K562 (cell line): ENCODE data around the gene AFAP1. TPM values are rescaled to one million over a fixed set of nuclear protein-coding genes. Genes with fewer than 3 reads are reported as not detected.

Source experiments
- ATAC-seq: fragments of 200-7000 bp; cut with Tn5 transposase; 3 replicates; pipeline ENCODE4 v1.9.1; 2020; ENCODE audit warnings: moderate library complexity
- BruUV-seq: library from RNA; stranded (reverse); fragments of 400-500 nt; replicated peaks from 2 replicates; lab custom pipeline; 2021; lab: Mats Ljungman, UMichigan
- CTCF ChIA-PET: fragments of 300-600 bp; formaldehyde crosslinking; extraction: SDS; loops from one replicate; lab custom pipeline; 2021; ENCODE audit warnings: low intra/inter-chr PET ratio; lab: Yijun Ruan, JAX
- POLR2A ChIA-PET: fragments of 300-600, 350-650 bp; sonication (Branson Sonifier 250); formaldehyde crosslinking; extraction: SDS; loops from one replicate; lab custom pipeline; 2021; ENCODE audit warnings: antibody characterized with exemption, inconsistent platforms; lab: Yijun Ruan, JAX
- DNase-seq, 4 experiments: peaks; one replicate each; pipeline versions ENCODE4 v3.0.0 to v3.0.0-alpha.2; 2011 to 2018; ENCODE audit warnings: low spot score in 3 of 4, mixed read lengths in 3 of 4; ENCODE audit errors: extremely low read depth in 1 of 4
- FAIRE-seq: peaks from 2 replicates; lab custom pipeline; 2011; peaks lifted over from hg19 to GRCh38; lab: Jason Lieb, UNC
- H2AFZ ChIP-seq: 2 replicates; pipeline ENCODE4 v1.6.0; 2011; ENCODE audit warnings: low read depth, low read length, control low read depth, inconsistent platforms
- H3K27ac ChIP-seq: fragments of 200-600 bp; 3 replicates; pipeline ENCODE4 v1.8.0; 2011; ENCODE audit warnings: low read depth, mild to moderate bottlenecking, control low read depth, inconsistent platforms, low read length, moderate library complexity, mixed read lengths; ENCODE audit errors: extremely low read depth
- H3K27me3 ChIP-seq, 2 experiments: fragments of 300-600 bp in 1 of 2; 2 replicates in 1 of 2; 3 replicates in 1 of 2; pipeline versions ENCODE4 v1.6.0 to v1.8.0; 2011; ENCODE audit warnings: inconsistent platforms in 2 of 2, low read length in 2 of 2, mild to moderate bottlenecking in 1 of 2, mixed read lengths in 1 of 2, moderate library complexity in 1 of 2; ENCODE audit not compliant: control insufficient read depth in 2 of 2, insufficient read depth in 2 of 2
- H3K36me3 ChIP-seq: fragments of 300-600 bp; 3 replicates; pipeline ENCODE4 v1.8.0; 2011; ENCODE audit warnings: mild to moderate bottlenecking, low read length, inconsistent platforms; ENCODE audit not compliant: control insufficient read depth, insufficient read depth
- H3K4me1 ChIP-seq, 2 experiments: fragments of 200-600 bp in 1 of 2; replicated peaks in 1 of 2; 2 replicates in 1 of 2; 3 replicates in 1 of 2; pipeline versions ENCODE4 v1.5.1 to v1.8.0; 2011; ENCODE audit warnings: inconsistent platforms in 2 of 2, low read length in 2 of 2, mild to moderate bottlenecking in 1 of 2, mixed read lengths in 1 of 2, moderate library complexity in 1 of 2; ENCODE audit not compliant: control insufficient read depth in 2 of 2, insufficient read depth in 2 of 2
- H3K4me2 ChIP-seq: 2 replicates; pipeline ENCODE4 v1.6.1; 2011; ENCODE audit warnings: low read length, control low read depth, inconsistent platforms, mixed read lengths; ENCODE audit not compliant: insufficient read depth
- H3K4me3 ChIP-seq: fragments of 200-600 bp; sonication (generic), shearing (Covaris generic); 2 replicates; pipeline ENCODE4 v1.5.1; 2016; ENCODE audit warnings: control low read depth, inconsistent platforms
- H3K79me2 ChIP-seq: fragments of 200-600 bp; 3 replicates; pipeline ENCODE4 v1.8.0; 2011; ENCODE audit warnings: low read length, inconsistent platforms; ENCODE audit not compliant: control insufficient read depth, insufficient read depth
- H3K9ac ChIP-seq, 2 experiments: 2 replicates each; pipeline versions ENCODE4 v1.6.0 to v1.6.1; 2011; ENCODE audit warnings: low read depth in 2 of 2, low read length in 2 of 2, control low read depth in 1 of 2, inconsistent platforms in 1 of 2, mild to moderate bottlenecking in 1 of 2, mixed read lengths in 1 of 2; ENCODE audit not compliant: insufficient read depth in 1 of 2
- H3K9me1 ChIP-seq: one replicate; pipeline ENCODE4 v1.6.0; 2011; ENCODE audit warnings: inconsistent platforms, mild to moderate bottlenecking, low read length, moderate library complexity; ENCODE audit not compliant: control insufficient read depth, insufficient read depth
- H3K9me3 ChIP-seq: replicated peaks from 2 replicates; pipeline ENCODE4 v1.5.1; 2011; ENCODE audit warnings: low read depth, low read length, inconsistent platforms; ENCODE audit not compliant: control insufficient read depth, insufficient read depth
- H4K20me1 ChIP-seq: replicated peaks from 2 replicates; pipeline ENCODE4 v1.6.1; 2011; ENCODE audit warnings: low read length, inconsistent platforms, mixed read lengths; ENCODE audit not compliant: control insufficient read depth, insufficient read depth
- ADNP ChIP-seq: fragments of 200-800 bp; sonication (Bioruptor generic); IDR thresholded peaks from 2 replicates; pipeline ENCODE4 v1.6.1; 2016; ENCODE audit warnings: missing genetic modification characterization, missing compliant biosample characterization
- CHD4 ChIP-seq: fragments of 200-600 bp; sonication (generic); IDR thresholded peaks from 3 replicates; pipeline ENCODE4 v1.6.1; 2012; ENCODE audit warnings: low read depth, mild to moderate bottlenecking, mixed read lengths, low read length, inconsistent platforms; ENCODE audit not compliant: insufficient read depth, insufficient replicate concordance, poor library complexity, severe bottlenecking
- ELF2 ChIP-seq: fragments of 250-450 bp; sonication (Bioruptor Pico); IDR thresholded peaks from 2 replicates; pipeline ENCODE4 v1.5.0; 2021; ENCODE audit warnings: mild to moderate bottlenecking
- MTA2 ChIP-seq: fragments of 450-650 bp; IDR thresholded peaks from 2 replicates; pipeline ENCODE4 v1.6.1; 2016; ENCODE audit warnings: low read depth
- RCOR1 ChIP-seq, 2 experiments: IDR thresholded peaks; 2 replicates each; pipeline ENCODE4 v1.6.1; 2012; ENCODE audit warnings: low read depth in 2 of 2, low read length in 2 of 2, borderline replicate concordance in 1 of 2, improper control_type of control experiment in 1 of 2
- TEAD4 ChIP-seq, 2 experiments: sonication (generic) in 1 of 2; formaldehyde crosslinking in 1 of 2; IDR thresholded peaks; 2 replicates each; pipeline versions ENCODE4 v1.6.1 to v1.8.0; 2012 to 2022; ENCODE audit warnings: borderline replicate concordance in 1 of 2, inconsistent platforms in 1 of 2, low read length in 1 of 2, mild to moderate bottlenecking in 1 of 2, missing genetic modification reagents in 1 of 2
- ZNF316 ChIP-seq: fragments of 450-650 bp; IDR thresholded peaks from 2 replicates; pipeline ENCODE4 v1.6.1; 2016
- WGBS: fragments of 100-300 bp; shearing (Covaris generic); methylation state at CpG from one replicate; pipeline ENCODE4 v1.1.6; 2016; ENCODE audit warnings: low coverage, mixed read lengths; ENCODE audit not compliant: insufficient coverage; ENCODE audit errors: missing lambda C conversion rate; 5-methylcytosine and 5-hydroxymethylcytosine counted together
- in situ Hi-C: fragments of 300-500 bp; cut with MboI; formaldehyde crosslinking; loops from 4 replicates; pipeline ENCODE4 v1.15.0; 2018; ENCODE audit warnings: inconsistent platforms, mixed read lengths
- intact Hi-C: fragments of 100-400 bp; cut with micrococcal nuclease; formaldehyde crosslinking; loops from 2 replicates; pipeline ENCODE4 v1.14.2; 2022
- polyA plus RNA-seq, 8 experiments: library from polyadenylated mRNA; depleted of rRNA in 4 of 8; stranded (reverse) in 5 of 8; unstranded in 3 of 8; fragments of >200 nt; fragmentation: Nextera tagmentation in 2 of 8; fragmentation: Illumina TruSeq in 1 of 8; extraction: Ambion mirVana in 2 of 8; extraction: Trizol in 1 of 8; gene quantifications; 2 replicates each; pipeline versions ENCODE4 v1.2.1 to v1.2.3, GENCODE V29; 2011 to 2014; ENCODE audit warnings: inconsistent platforms in 1 of 8, missing spikeins in 1 of 8
- total RNA-seq, 7 experiments: library from RNA; depleted of rRNA in 6 of 7; stranded (reverse); fragments of >200 nt in 6 of 7; fragmentation: Illumina TruSeq in 2 of 7; extraction: Trizol in 2 of 7; gene quantifications; 2 replicates each; pipeline versions ENCODE4 v1.2.1 to v1.2.3, GENCODE V29; 2011 to 2021; ENCODE audit warnings: low replicate concordance in 1 of 7
- TF ChIP-seq, protein P1 (sequence below): fragments of 450-650 bp; IDR thresholded peaks from one replicate; pipeline ENCODE4 v1.6.1; 2018; ENCODE audit warnings: mild to moderate bottlenecking, moderate library complexity; ENCODE audit not compliant: partially characterized antibody

AFAP1 gene
- total and polyA plus RNA-seq, 9 of the 15 experiments (the other 6 are each of a cell fraction or from before 2014, with no cell fraction given): 0.07 to 0.42 (median 0.12) TPM; not detected in 1

DNA sequence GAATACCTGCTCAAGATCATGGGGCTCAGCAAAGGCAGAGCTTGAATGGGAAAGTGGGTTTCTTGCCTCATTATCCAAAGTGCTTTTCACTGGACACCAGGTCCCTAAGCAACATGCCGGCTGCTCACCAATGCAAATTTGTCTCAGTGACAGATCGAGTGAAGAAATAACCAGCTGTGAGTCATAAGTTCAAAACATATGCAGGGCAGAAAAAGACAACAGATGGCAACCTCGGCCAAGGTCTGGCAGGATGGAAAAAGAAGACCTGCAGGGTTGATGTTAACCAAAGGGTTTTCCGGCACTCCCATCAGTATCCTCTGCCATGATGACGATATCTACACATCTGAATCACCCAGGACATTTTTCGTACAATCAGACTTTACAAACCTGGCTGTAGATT is 124.1 kb downstream of the AFAP1 start (continued):
- TF ChIP-seq, protein P1, sequence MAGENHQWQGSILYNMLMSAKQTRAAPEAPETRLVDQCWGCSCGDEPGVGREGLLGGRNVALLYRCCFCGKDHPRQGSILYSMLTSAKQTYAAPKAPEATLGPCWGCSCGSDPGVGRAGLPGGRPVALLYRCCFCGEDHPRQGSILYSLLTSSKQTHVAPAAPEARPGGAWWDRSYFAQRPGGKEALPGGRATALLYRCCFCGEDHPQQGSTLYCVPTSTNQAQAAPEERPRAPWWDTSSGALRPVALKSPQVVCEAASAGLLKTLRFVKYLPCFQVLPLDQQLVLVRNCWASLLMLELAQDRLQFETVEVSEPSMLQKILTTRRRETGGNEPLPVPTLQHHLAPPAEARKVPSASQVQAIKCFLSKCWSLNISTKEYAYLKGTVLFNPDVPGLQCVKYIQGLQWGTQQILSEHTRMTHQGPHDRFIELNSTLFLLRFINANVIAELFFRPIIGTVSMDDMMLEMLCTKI: no peak
- TF ChIP-seq CHD4: no peak

DNA sequence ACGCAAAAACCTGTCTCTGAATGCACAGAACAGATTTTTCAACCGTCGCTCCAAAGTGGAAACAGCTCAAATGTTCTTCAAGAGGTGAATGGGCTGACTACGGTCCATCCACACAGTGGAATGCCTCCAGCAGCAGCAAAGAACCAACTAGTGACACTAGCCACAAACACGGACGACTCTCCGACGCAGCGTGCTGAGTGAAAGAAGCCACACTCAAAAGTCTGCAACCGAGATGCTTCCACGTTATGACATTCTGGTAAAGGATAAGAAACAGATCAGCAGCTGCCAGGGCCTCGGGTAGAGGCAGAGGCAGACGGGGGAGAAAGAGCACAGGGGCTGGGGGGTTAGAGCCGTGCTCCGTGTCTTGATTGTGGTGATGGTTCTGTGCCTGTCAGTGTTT is 125.2 kb downstream of the AFAP1 start:
- Histone ChIP-seq H3K27me3 (peaks cover 40 to 63% of the 10 kb centered on the region in 2 experiments), H3K4me1 (no peaks in the 10 kb centered on the region), H3K36me3 (no peaks in the 10 kb centered on the region), H3K27ac (no peak overlapping the region), H3K4me2 (no peak overlapping the region), H3K9ac (no peak overlapping the region), H4K20me1 (no peaks in the 10 kb centered on the region; the same call in 1 of the 2 replicates), H2AFZ (no peak overlapping the region), H3K79me2 (no peaks in the 10 kb centered on the region), H3K9me1 (no peaks in the 10 kb centered on the region), H3K4me3 (no peak overlapping the region), H3K9me3 (no peaks in the 10 kb centered on the region)
- DNase-seq: no peak
- no peak for TF ChIP-seq RCOR1 (IDR thresholded peaks at IDR 0.05; ENCODE audit: borderline replicate concordance in 1 of 2, low read depth in 2 of 2, low read length in 2 of 2)
- no peak for TF ChIP-seq TEAD4 (IDR thresholded peaks at IDR 0.05; ENCODE audit: low read length)
- TF ChIP-seq TEAD4 (CRISPR knock-in tag; IDR thresholded peaks at IDR 0.05; ENCODE audit: borderline replicate concordance): no peak
- TF ChIP-seq MTA2: no peak
- TF ChIP-seq ADNP: no peak
- no peak for TF ChIP-seq ZNF316
- TF ChIP-seq ELF2 (CRISPR knock-in tag): no peak
- WGBS: 3% methylated on average over 15 of the region's 15 CpGs
- intact Hi-C loops (no loop called here), in situ Hi-C loops (no loop called here)
- CTCF ChIA-PET: no interaction called here
- no peak for ATAC-seq
- no TSS peak for BruUV-seq
- no peak for FAIRE-seq
- POLR2A ChIA-PET: interaction anchor here (0.6 kb wide), 2 partner anchors 14 to 138 kb away, joined by 3 to 5 read pairs; no protein-coding TSS in a partner anchor
